GM12875 (cell line): ENCODE results near the gene SSRP1.

Experiments used
- H3K4me3 ChIP-seq: one replicate; pipeline ENCODE4 v1.5.1; 2011; ENCODE audit warnings: low read depth, low read length, control low read depth
- TF ChIP-seq, protein P1 (sequence below): IDR thresholded peaks from 2 replicates; pipeline ENCODE4 v1.5.1; 2011; ENCODE audit warnings: low read depth, mild to moderate bottlenecking, control low read depth, inconsistent platforms, low read length, moderate library complexity, borderline replicate concordance; ENCODE audit not compliant: insufficient read depth

The SSRP1 gene

DNA sequence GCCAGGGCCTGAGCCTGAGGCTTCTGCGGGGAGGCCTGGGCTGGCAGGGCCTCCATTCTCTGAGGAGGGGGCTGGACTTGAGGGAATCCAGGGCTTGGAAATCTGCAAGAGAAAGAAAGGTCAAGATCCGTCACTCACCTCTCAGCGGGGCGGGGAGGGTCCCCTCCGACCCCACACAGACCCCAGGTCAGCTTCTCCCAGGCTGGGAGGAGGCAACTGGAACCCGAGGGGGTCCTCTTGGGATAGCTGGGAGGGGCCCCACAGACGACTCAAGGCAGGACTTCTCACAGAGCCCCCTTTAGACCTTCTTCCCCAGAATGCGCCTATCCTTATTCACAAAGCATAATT, 21.9 kb downstream of the SSRP1 start:
- TF ChIP-seq, protein P1, sequence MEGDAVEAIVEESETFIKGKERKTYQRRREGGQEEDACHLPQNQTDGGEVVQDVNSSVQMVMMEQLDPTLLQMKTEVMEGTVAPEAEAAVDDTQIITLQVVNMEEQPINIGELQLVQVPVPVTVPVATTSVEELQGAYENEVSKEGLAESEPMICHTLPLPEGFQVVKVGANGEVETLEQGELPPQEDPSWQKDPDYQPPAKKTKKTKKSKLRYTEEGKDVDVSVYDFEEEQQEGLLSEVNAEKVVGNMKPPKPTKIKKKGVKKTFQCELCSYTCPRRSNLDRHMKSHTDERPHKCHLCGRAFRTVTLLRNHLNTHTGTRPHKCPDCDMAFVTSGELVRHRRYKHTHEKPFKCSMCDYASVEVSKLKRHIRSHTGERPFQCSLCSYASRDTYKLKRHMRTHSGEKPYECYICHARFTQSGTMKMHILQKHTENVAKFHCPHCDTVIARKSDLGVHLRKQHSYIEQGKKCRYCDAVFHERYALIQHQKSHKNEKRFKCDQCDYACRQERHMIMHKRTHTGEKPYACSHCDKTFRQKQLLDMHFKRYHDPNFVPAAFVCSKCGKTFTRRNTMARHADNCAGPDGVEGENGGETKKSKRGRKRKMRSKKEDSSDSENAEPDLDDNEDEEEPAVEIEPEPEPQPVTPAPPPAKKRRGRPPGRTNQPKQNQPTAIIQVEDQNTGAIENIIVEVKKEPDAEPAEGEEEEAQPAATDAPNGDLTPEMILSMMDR = no peak
- H3K4me3 ChIP-seq = no peak overlapping the region

- TF ChIP-seq, protein P1 = no peak
- H3K4me3 ChIP-seq = no peak overlapping the region
Measured at GRCh38 chr11:57313071-57313787, 22.5 kb downstream of the SSRP1 start.

- H3K4me3 ChIP-seq = no peak overlapping the region
- TF ChIP-seq, protein P1 = no peak
Measured at GRCh38 chr11:57312511-57313021, 23.1 kb downstream of the SSRP1 start.

DNA sequence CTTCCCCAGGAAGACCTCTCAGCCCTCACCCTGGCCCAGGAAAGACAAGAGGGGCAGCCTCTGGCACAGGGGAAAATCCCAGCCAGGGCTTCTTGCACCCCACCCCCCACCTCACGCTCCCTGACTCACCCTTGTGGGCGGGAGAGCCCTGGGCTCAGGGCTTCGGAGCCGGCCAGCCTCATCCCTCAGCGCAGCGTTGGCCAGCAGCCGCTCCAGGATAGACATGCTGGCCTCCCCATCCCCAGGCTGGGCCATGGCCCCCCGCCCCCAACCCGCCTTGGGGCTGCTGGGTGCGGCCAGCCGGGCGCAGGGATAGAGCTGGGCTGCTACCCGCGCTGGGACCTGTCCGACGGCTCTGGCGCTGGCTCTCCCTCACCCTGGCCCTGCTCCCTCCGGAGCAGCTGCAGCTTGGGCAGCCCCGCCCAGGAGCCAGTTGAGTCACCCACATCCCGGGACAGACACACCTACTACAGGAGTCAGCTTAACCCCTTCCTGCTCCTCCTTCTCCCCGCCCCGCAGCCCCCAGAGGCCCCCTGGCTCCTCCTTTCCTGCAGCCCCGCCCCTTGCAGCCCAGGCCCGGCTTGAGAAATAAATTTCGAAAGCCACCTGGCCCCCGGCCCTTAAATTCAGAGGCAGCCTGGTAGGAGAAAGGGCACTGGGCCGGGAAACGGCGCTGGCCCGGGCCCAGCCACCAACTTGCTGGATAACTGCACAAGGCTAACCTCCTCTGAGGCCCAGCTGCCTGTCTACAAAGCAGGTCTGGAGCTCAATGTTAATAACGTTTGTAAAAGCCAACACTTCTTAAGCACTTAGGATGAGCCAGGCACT, 24.4 kb downstream of the SSRP1 start:
- TF ChIP-seq, protein P1 = no peak
- H3K4me3 ChIP-seq = peak overlapping the region; percentile 13

DNA sequence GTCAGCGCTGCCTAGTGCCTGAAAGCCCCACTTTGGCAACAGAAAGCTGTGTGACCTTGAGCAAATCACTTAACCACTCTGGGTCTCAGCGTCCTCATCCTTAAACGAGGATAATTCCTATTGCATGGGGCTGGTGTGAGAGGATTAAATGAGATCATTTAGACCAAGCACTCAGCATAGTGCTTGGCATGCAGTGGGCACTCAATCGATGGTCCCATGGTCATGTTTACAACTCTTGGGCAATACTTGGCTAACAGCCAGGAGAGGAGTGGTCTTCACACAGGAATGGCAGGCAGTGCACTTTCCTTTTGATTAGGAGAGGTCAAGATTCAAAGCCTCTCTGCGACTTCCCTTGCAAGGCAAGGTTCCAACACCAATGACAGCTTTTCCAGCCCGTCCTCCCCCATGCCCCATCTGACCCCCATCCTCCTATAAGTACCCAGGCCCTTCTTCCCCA, 25.0 kb downstream of the SSRP1 start:
- TF ChIP-seq, protein P1 = no peak
- no peak overlapping the region for H3K4me3 ChIP-seq

GRCh38 chr11:57310091-57310490, 25.6 kb downstream of the SSRP1 start:
- TF ChIP-seq, protein P1 = no peak
- no peak overlapping the region for H3K4me3 ChIP-seq
